H1 (cell line): ENCODE results near the gene CRB2. TPM values are rescaled to one million over a fixed set of nuclear protein-coding genes. Genes with fewer than 3 reads are reported as not detected.
A peak's percentile ranks its signal among the peaks of the same experiment; 100 is the strongest.

ENCODE experiments used
- CTCF ChIA-PET: fragments of 300-600 bp; sonication (Branson Sonifier 250); formaldehyde crosslinking; loops from one replicate; lab custom pipeline; 2021; ENCODE audit not compliant: partially characterized antibody; lab: Charles Lee
- POLR2A ChIA-PET: fragments of 300-600 bp; sonication (Branson Sonifier 250); formaldehyde crosslinking; loops from one replicate; lab custom pipeline; 2021; ENCODE audit warnings: inconsistent platforms; ENCODE audit not compliant: partially characterized antibody; lab: Charles Lee
- DNase-seq, 2 experiments: peaks; one replicate each; pipeline versions ENCODE4 v3.0.0 to v3.0.0-alpha.2; 2010 to 2022; ENCODE audit warnings: low spot score in 2 of 2, low read depth in 1 of 2, mixed read lengths in 1 of 2
- FAIRE-seq: peaks from 2 replicates; lab custom pipeline; 2011; peaks lifted over from hg19 to GRCh38; lab: Jason Lieb, UNC
- H2AFZ ChIP-seq: 2 replicates; pipeline ENCODE4 v1.8.1; 2012; ENCODE audit warnings: low read length, inconsistent platforms
- H2AK5ac ChIP-seq: 2 replicates; pipeline ENCODE4 v1.6.1; 2013; ENCODE audit warnings: low read depth, low read length
- H2BK120ac ChIP-seq: replicated peaks from 2 replicates; pipeline ENCODE3; 2013; ENCODE audit warnings: low read depth, low read length, inconsistent platforms
- H2BK12ac ChIP-seq: 2 replicates; pipeline ENCODE4 v1.6.1; 2013; ENCODE audit warnings: low read depth, low read length
- H2BK15ac ChIP-seq: 2 replicates; pipeline ENCODE4 v1.6.1; 2013; ENCODE audit warnings: low read length
- H2BK20ac ChIP-seq: 2 replicates; pipeline ENCODE4 v1.6.1; 2013; ENCODE audit warnings: low read length
- H2BK5ac ChIP-seq: 2 replicates; pipeline ENCODE4 v1.6.1; 2013; ENCODE audit warnings: low read depth, low read length
- H3K14ac ChIP-seq: 2 replicates; pipeline ENCODE4 v1.6.1; 2013; ENCODE audit warnings: inconsistent platforms; ENCODE audit not compliant: insufficient read length
- H3K18ac ChIP-seq: 2 replicates; pipeline ENCODE4 v1.6.1; 2013; ENCODE audit warnings: low read length; ENCODE audit errors: extremely low read depth
- H3K23ac ChIP-seq: 2 replicates; pipeline ENCODE4 v1.6.1; 2013; ENCODE audit warnings: inconsistent platforms; ENCODE audit not compliant: insufficient read length
- H3K23me2 ChIP-seq: 2 replicates; pipeline ENCODE4 v1.6.1; 2013; ENCODE audit warnings: low read depth, low read length
- H3K27ac ChIP-seq: 2 replicates; pipeline ENCODE4 v1.6.1; 2011; ENCODE audit warnings: low read depth, low read length, inconsistent platforms
- H3K27me3 ChIP-seq, 4 experiments: replicated peaks in 1 of 4; 1 replicate in 1 of 4; 2 replicates in 3 of 4; pipeline versions ENCODE4 v1.6.1 to v1.8.1; 2011 to 2013; ENCODE audit warnings: low read length in 3 of 4, mild to moderate bottlenecking in 3 of 4, inconsistent platforms in 2 of 4, mixed read lengths in 2 of 4, moderate library complexity in 1 of 4; ENCODE audit not compliant: control insufficient read depth in 3 of 4, insufficient read depth in 3 of 4; ENCODE audit errors: extremely low read depth in 1 of 4
- H3K36me3 ChIP-seq, 4 experiments: 2 replicates each; pipeline versions ENCODE4 v1.6.1 to v1.8.1; 2011 to 2013; ENCODE audit warnings: mild to moderate bottlenecking in 4 of 4, low read length in 3 of 4, moderate library complexity in 2 of 4, control low read depth in 1 of 4, inconsistent platforms in 1 of 4; ENCODE audit not compliant: insufficient read depth in 4 of 4, control insufficient read depth in 2 of 4
- H3K4ac ChIP-seq: replicated peaks from 2 replicates; pipeline ENCODE3; 2013; ENCODE audit warnings: low read length, low read depth, mixed read lengths, inconsistent platforms; ENCODE audit not compliant: insufficient read length
- H3K4me1 ChIP-seq, 4 experiments: replicated peaks in 1 of 4; 1 replicate in 1 of 4; 2 replicates in 3 of 4; pipeline versions ENCODE4 v1.6.1 to v1.8.1; 2011 to 2013; ENCODE audit warnings: low read length in 3 of 4, inconsistent platforms in 2 of 4, mixed read lengths in 1 of 4; ENCODE audit not compliant: insufficient read depth in 4 of 4, control insufficient read depth in 3 of 4
- H3K4me2 ChIP-seq, 2 experiments: 2 replicates each; pipeline versions ENCODE4 v1.6.1 to v1.8.1; 2011 to 2013; ENCODE audit warnings: low read depth in 2 of 2, low read length in 2 of 2, control low read depth in 1 of 2, inconsistent platforms in 1 of 2, mild to moderate bottlenecking in 1 of 2; ENCODE audit not compliant: insufficient read depth in 1 of 2
- H3K4me3 ChIP-seq, 4 experiments: fragments of 200-600, 300-600 bp in 1 of 4; sonication (generic), shearing (Covaris generic), sonication (Bioruptor Twin) in 1 of 4; 2 replicates each; pipeline versions ENCODE4 v1.5.1 to v1.8.1; 2011 to 2016; ENCODE audit warnings: low read length in 4 of 4, low read depth in 3 of 4, control low read depth in 2 of 4, inconsistent platforms in 2 of 4, mild to moderate bottlenecking in 2 of 4, mixed read lengths in 1 of 4, moderate library complexity in 1 of 4; ENCODE audit not compliant: insufficient read depth in 2 of 4; ENCODE audit errors: extremely low read depth in 1 of 4
- H3K56ac ChIP-seq: replicated peaks from 2 replicates; pipeline ENCODE3; 2013; ENCODE audit warnings: low read depth, mild to moderate bottlenecking, mixed read lengths, low read length, inconsistent platforms; ENCODE audit not compliant: insufficient read length
- H3K79me1 ChIP-seq: 2 replicates; pipeline ENCODE4 v1.6.1; 2013; ENCODE audit warnings: low read depth, low read length, control low read depth
- H3K79me2 ChIP-seq, 2 experiments: 2 replicates each; pipeline versions ENCODE4 v1.6.1 to v1.8.1; 2012 to 2013; ENCODE audit warnings: low read length in 2 of 2, mild to moderate bottlenecking in 2 of 2, inconsistent platforms in 1 of 2; ENCODE audit not compliant: insufficient read depth in 2 of 2, control insufficient read depth in 1 of 2
- H3K9ac ChIP-seq, 4 experiments: replicated peaks in 1 of 4; 1 replicate in 1 of 4; 2 replicates in 3 of 4; pipeline versions ENCODE4 v1.6.1 to v1.8.1; 2011 to 2013; ENCODE audit warnings: low read depth in 3 of 4, low read length in 3 of 4, control low read depth in 2 of 4, mild to moderate bottlenecking in 2 of 4, moderate library complexity in 2 of 4, inconsistent platforms in 1 of 4; ENCODE audit errors: extremely low read depth in 1 of 4
- H3K9me3 ChIP-seq, 2 experiments: 2 replicates each; pipeline versions ENCODE4 v1.6.1 to v1.8.1; 2012 to 2013; ENCODE audit warnings: mild to moderate bottlenecking in 2 of 2, moderate library complexity in 2 of 2, control low read depth in 1 of 2, inconsistent platforms in 1 of 2, low read depth in 1 of 2, low read length in 1 of 2, mixed read lengths in 1 of 2; ENCODE audit not compliant: insufficient read depth in 2 of 2
- H4K20me1 ChIP-seq, 2 experiments: replicated peaks in 1 of 2; 2 replicates each; pipeline versions ENCODE3 to v1.8.1; 2011 to 2013; ENCODE audit warnings: inconsistent platforms in 2 of 2, low read length in 2 of 2, mild to moderate bottlenecking in 1 of 2; ENCODE audit not compliant: insufficient read depth in 2 of 2, control insufficient read depth in 1 of 2
- H4K5ac ChIP-seq: 2 replicates; pipeline ENCODE4 v1.6.1; 2013; ENCODE audit warnings: low read length, low read depth, mixed read lengths, inconsistent platforms; ENCODE audit not compliant: insufficient read length
- H4K8ac ChIP-seq: 2 replicates; pipeline ENCODE4 v1.8.0; 2013; ENCODE audit warnings: mild to moderate bottlenecking, moderate library complexity, low read length, inconsistent platforms; ENCODE audit not compliant: insufficient read depth; ENCODE audit errors: extremely low read depth
- H4K91ac ChIP-seq: replicated peaks from 2 replicates; pipeline ENCODE3; 2013; ENCODE audit warnings: low read length, mixed read lengths, inconsistent platforms; ENCODE audit not compliant: insufficient read length
- SP2 ChIP-seq: IDR thresholded peaks from 2 replicates; pipeline ENCODE4 v1.6.1; 2012; ENCODE audit warnings: mild to moderate bottlenecking, low read length, inconsistent platforms
- YY1 ChIP-seq: IDR thresholded peaks from 2 replicates; pipeline ENCODE4 v1.6.1; 2011; ENCODE audit warnings: low read depth, mild to moderate bottlenecking, low read length
- WGBS, 2 experiments: shearing (Covaris generic) in 1 of 2; methylation state at CpG; one replicate each; pipeline versions ENCODE4 v1.1.6 to v1.1.7; 2013 to 2015; ENCODE audit warnings: low lambda C conversion rate in 2 of 2, mixed read lengths in 2 of 2, inconsistent platforms in 1 of 2, low coverage in 1 of 2, missing lambda C conversion rate in 1 of 2; ENCODE audit not compliant: insufficient replicate concordance in 2 of 2, insufficient coverage in 1 of 2, insufficient read length in 1 of 2; ENCODE audit errors: extremely low coverage in 1 of 2, missing lambda C conversion rate in 1 of 2; 5-methylcytosine and 5-hydroxymethylcytosine counted together
- polyA plus RNA-seq, 7 experiments: library from polyadenylated mRNA; depleted of rRNA in 3 of 7; stranded (reverse) in 5 of 7; unstranded in 2 of 7; fragments of >200 nt in 5 of 7; fragments of 200-250 nt in 2 of 7; gene quantifications; 1 replicate in 5 of 7; 2 replicates in 1 of 7; 4 replicates in 1 of 7; pipeline versions ENCODE4 v1.2.1 to v1.2.3, GENCODE V29; 2011 to 2013; ENCODE audit warnings: missing spikeins in 2 of 7, mixed read lengths in 2 of 7
- total RNA-seq: library from RNA; stranded (reverse); fragmentation: NEBNext Ultra II Directional; extraction: Animal tissue kit (Norgen Biotek cat#: 25700); gene quantifications from 2 replicates; pipeline ENCODE4 v1.2.1, GENCODE V29; 2021
- TF ChIP-seq, protein P1 (sequence below): IDR thresholded peaks from 2 replicates; pipeline ENCODE4 v1.6.1; 2012; ENCODE audit warnings: inconsistent platforms

CRB2 gene
- total and polyA plus RNA-seq, 2 of the 8 experiments (the other 6 are each of a cell fraction or from before 2014, with no cell fraction given): 4.0 to 8.4 TPM

DNA sequence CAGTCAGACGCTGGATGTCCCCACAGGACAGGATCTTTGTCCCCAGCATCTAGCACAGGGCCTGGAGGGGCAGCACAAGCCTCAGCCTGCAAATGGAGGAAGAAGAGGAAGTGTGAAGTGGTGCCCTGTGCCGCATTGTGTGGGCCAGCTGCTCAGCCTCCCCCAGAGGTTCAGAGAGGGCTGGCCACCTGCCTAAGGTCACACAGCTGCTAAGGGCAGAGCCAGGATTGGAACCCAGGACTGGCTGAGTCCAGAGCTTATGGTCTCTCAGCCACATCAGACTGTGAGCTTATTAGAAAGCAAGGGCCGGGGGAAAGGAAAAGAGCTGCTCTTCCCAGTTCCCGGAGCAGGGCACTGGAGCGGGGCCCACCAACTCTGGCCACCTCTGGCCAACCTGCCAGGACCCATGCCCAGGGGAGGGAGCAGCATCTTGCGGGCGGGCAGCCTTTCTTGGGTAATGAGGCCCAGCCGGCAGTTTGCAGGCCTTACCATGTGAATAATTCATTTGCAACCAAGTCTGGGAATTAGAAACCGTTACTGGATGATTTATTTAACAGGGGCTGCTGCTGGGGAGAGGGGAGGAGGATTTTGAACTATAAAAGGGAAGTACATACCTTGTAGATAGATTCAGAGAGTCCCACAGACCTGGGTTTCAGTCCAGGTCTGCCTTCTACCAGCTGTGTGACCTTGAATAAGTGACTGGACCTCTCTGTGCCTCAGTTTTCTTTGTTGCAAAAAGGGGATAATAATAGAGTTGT lies 11.6 kb upstream of the CRB2 start:
- H2BK120ac ChIP-seq: no peak overlapping the region
- no peak for FAIRE-seq
- no peaks in the 10 kb centered on the region for H3K9me3 ChIP-seq
- H3K4me3 ChIP-seq: no peak overlapping the region
- no peak overlapping the region for H3K4ac ChIP-seq
- no peak overlapping the region for H2BK20ac ChIP-seq
- CTCF ChIA-PET: interaction anchor here (0.6 to 2.9 kb wide), 9 partner anchors 10 to 482 kb away, joined by 3 to 14 read pairs (median 3); no protein-coding TSS in a partner anchor
- H4K91ac ChIP-seq: no peak overlapping the region
- 0 out of 2 replicates have a peak overlapping the region, but pooled peaks have one; percentile 46 for H2BK15ac ChIP-seq
- H3K18ac ChIP-seq: no peak overlapping the region
- no peak overlapping the region for H4K5ac ChIP-seq
- H2BK12ac ChIP-seq: peak overlapping the region; percentile 19; the same call in 1 of the 2 replicates
- no peak overlapping the region for H3K9ac ChIP-seq
- H3K4me2 ChIP-seq: no peak overlapping the region
- H3K36me3 ChIP-seq: no peaks in the 10 kb centered on the region
- H4K20me1 ChIP-seq: peaks cover 0 to 10% of the 10 kb centered on the region in 2 experiments
- POLR2A ChIA-PET: interaction anchor here (1.5 kb wide), 2 partner anchors 13 to 252 kb away, joined by 5 to 6 read pairs; no protein-coding TSS in a partner anchor
- no peak for DNase-seq
- H2AFZ ChIP-seq: no peak overlapping the region
- 98% methylated on average over 9 of the region's 9 CpGs; no CpG with 5 or more reads in 1 of the 2 experiments for WGBS, 2 experiments
- no peak overlapping the region for H2AK5ac ChIP-seq
- no peak overlapping the region for H4K8ac ChIP-seq
- H3K56ac ChIP-seq: no peak overlapping the region
- no peak for TF ChIP-seq SP2
- TF ChIP-seq YY1: no peak
- TF ChIP-seq, protein P1, sequence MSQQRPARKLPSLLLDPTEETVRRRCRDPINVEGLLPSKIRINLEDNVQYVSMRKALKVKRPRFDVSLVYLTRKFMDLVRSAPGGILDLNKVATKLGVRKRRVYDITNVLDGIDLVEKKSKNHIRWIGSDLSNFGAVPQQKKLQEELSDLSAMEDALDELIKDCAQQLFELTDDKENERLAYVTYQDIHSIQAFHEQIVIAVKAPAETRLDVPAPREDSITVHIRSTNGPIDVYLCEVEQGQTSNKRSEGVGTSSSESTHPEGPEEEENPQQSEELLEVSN: no peak
- H3K4me1 ChIP-seq: peaks cover 0 to 13% (median 3%) of the 10 kb centered on the region in 4 experiments; a peak in 6 of 7 replicates
- H3K23ac ChIP-seq: no peak overlapping the region
- peaks cover 11% of the 10 kb centered on the region for H3K23me2 ChIP-seq
- H3K79me1 ChIP-seq: no peaks in the 10 kb centered on the region
- H3K14ac ChIP-seq: no peak overlapping the region
- no peak overlapping the region for H3K27ac ChIP-seq
- H3K79me2 ChIP-seq: no peaks in the 10 kb centered on the region
- no peak overlapping the region for H2BK5ac ChIP-seq
- H3K27me3 ChIP-seq: no peaks in the 10 kb centered on the region
